ENCODE measurements around the gene RYR1. TPM values are rescaled to one million over a fixed set of nuclear protein-coding genes. Genes with fewer than 3 reads are reported as not detected.

RYR1 gene
- total RNA-seq, 2 experiments from 2014 or later = 2.0 to 3.1 TPM

- peaks cover 4% of the 10 kb centered on the region for H3K27me3 Mint-ChIP-seq
- H3K4me3 Mint-ChIP-seq = no peak overlapping the region
- POLR2A ChIA-PET = no interaction called here
- no peaks in the 10 kb centered on the region for H3K4me1 Mint-ChIP-seq
- no peak overlapping the region for H3K27ac Mint-ChIP-seq
- CTCF ChIA-PET = interaction anchor here (0.7 kb wide), 1 partner anchor 70 kb away, joined by 3 read pairs; no protein-coding TSS in a partner anchor
- H3K36me3 Mint-ChIP-seq (ENCODE audit: low read depth) = no peaks in the 10 kb centered on the region
- DNase-seq (no peak), ATAC-seq (no peak)
- no peaks in the 10 kb centered on the region for H3K9me3 Mint-ChIP-seq (ENCODE audit: low read depth)
- intact Hi-C loops (cut with DNase I, micrococcal nuclease) = no loop called here
Measured at GRCh38 chr19:38496116-38496515, 62.6 kb downstream of the RYR1 start.

- intact Hi-C loops (cut with DNase I, micrococcal nuclease) = no loop called here
- CTCF ChIA-PET = interaction anchor here (0.7 kb wide), 1 partner anchor 70 kb away, joined by 3 read pairs; no protein-coding TSS in a partner anchor
Measured at GRCh38 chr19:38496603-38497487, 63.4 kb downstream of the RYR1 start.

GRCh38 chr19:38497907-38498306 lies 64.4 kb downstream of the RYR1 start:
- ATAC-seq (no peak), DNase-seq (no peak)
- no peaks in the 10 kb centered on the region for H3K4me1 Mint-ChIP-seq
- H3K4me3 Mint-ChIP-seq = no peak overlapping the region
- ChIA-PET CTCF (interaction anchor here (0.6 kb wide), 3 partner anchors 95 to 1371 kb away, joined by 3 read pairs; partner anchors contain the start of gene FAM98C), POLR2A (no interaction called here)
- H3K27me3 Mint-ChIP-seq = no peaks in the 10 kb centered on the region
- intact Hi-C loops (cut with DNase I, micrococcal nuclease) = no loop called here
- no peak overlapping the region for H3K27ac Mint-ChIP-seq
- no peaks in the 10 kb centered on the region for H3K36me3 Mint-ChIP-seq (ENCODE audit: low read depth)
- H3K9me3 Mint-ChIP-seq (ENCODE audit: low read depth) = no peaks in the 10 kb centered on the region

More at GRCh38 chr19:38496603-38497487, 63.4 kb downstream of the RYR1 start:
- Mint-ChIP-seq H3K4me1 (no peaks in the 10 kb centered on the region), H3K4me3 (no peak overlapping the region), H3K36me3 (ENCODE audit: low read depth) (no peaks in the 10 kb centered on the region), H3K27me3 (peaks cover 4% of the 10 kb centered on the region), H3K9me3 (ENCODE audit: low read depth) (no peaks in the 10 kb centered on the region), H3K27ac (no peak overlapping the region)
- ATAC-seq = no peak
- POLR2A ChIA-PET = no interaction called here
- no peak for DNase-seq

GRCh38 chr19:38499532-38499931 lies 66.0 kb downstream of the RYR1 start:
- no peak for ATAC-seq

GRCh38 chr19:38500450-38500849 lies 67.0 kb downstream of the RYR1 start:
- Mint-ChIP-seq H3K36me3 (ENCODE audit: low read depth) (no peaks in the 10 kb centered on the region), H3K4me1 (no peaks in the 10 kb centered on the region), H3K4me3 (no peak overlapping the region), H3K9me3 (ENCODE audit: low read depth) (no peaks in the 10 kb centered on the region), H3K27me3 (no peaks in the 10 kb centered on the region), H3K27ac (no peak overlapping the region)
- ATAC-seq = no peak
- intact Hi-C loops (cut with DNase I, micrococcal nuclease) = no loop called here
- no peak for DNase-seq
- ChIA-PET CTCF (no interaction called here), POLR2A (no interaction called here)

More at GRCh38 chr19:38499532-38499931, 66.0 kb downstream of the RYR1 start:
- H3K4me3 Mint-ChIP-seq = no peak overlapping the region
- intact Hi-C loops (cut with DNase I, micrococcal nuclease) = no loop called here
- H3K27ac Mint-ChIP-seq = no peak overlapping the region
- no peaks in the 10 kb centered on the region for H3K9me3 Mint-ChIP-seq (ENCODE audit: low read depth)
- DNase-seq = no peak
- H3K27me3 Mint-ChIP-seq = no peaks in the 10 kb centered on the region
- H3K4me1 Mint-ChIP-seq = no peaks in the 10 kb centered on the region
- ChIA-PET POLR2A (no interaction called here), CTCF (interaction anchor here (0.6 kb wide), 1 partner anchor 19 kb away, joined by 3 read pairs; no protein-coding TSS in a partner anchor)
- H3K36me3 Mint-ChIP-seq (ENCODE audit: low read depth) = no peaks in the 10 kb centered on the region

GRCh38 chr19:38502410-38503076 lies 69.1 kb downstream of the RYR1 start:
- ChIA-PET POLR2A (no interaction called here), CTCF (interaction anchor here (0.8 kb wide), 1 partner anchor 11 kb away, joined by 4 read pairs; no protein-coding TSS in a partner anchor)
- H3K36me3 Mint-ChIP-seq (ENCODE audit: low read depth) = no peaks in the 10 kb centered on the region
- no peak overlapping the region for H3K4me3 Mint-ChIP-seq
- no peak for DNase-seq
- H3K27ac Mint-ChIP-seq = no peak overlapping the region
- peaks cover 6% of the 10 kb centered on the region for H3K4me1 Mint-ChIP-seq
- H3K9me3 Mint-ChIP-seq (ENCODE audit: low read depth) = no peaks in the 10 kb centered on the region
- ATAC-seq = no peak
- H3K27me3 Mint-ChIP-seq = no peaks in the 10 kb centered on the region
- intact Hi-C loops (cut with DNase I, micrococcal nuclease) = no loop called here

- POLR2A ChIA-PET = no interaction called here
- peaks cover 6% of the 10 kb centered on the region for H3K4me1 Mint-ChIP-seq
- DNase-seq (no peak), ATAC-seq (no peak)
- no peak overlapping the region for H3K27ac Mint-ChIP-seq
- H3K27me3 Mint-ChIP-seq = no peaks in the 10 kb centered on the region
- intact Hi-C loops (cut with DNase I, micrococcal nuclease) = no loop called here
- H3K4me3 Mint-ChIP-seq = no peak overlapping the region
- H3K36me3 Mint-ChIP-seq (ENCODE audit: low read depth) = peaks cover 1% of the 10 kb centered on the region
- no peaks in the 10 kb centered on the region for H3K9me3 Mint-ChIP-seq (ENCODE audit: low read depth)
- CTCF ChIA-PET = no interaction called here
Measured at GRCh38 chr19:38503077-38503410, 69.6 kb downstream of the RYR1 start.

- Mint-ChIP-seq H3K4me3 (no peak overlapping the region), H3K27me3 (peaks cover 2% of the 10 kb centered on the region), H3K4me1 (peaks cover 6% of the 10 kb centered on the region), H3K36me3 (ENCODE audit: low read depth) (peaks cover 1% of the 10 kb centered on the region), H3K27ac (no peak overlapping the region), H3K9me3 (ENCODE audit: low read depth) (no peaks in the 10 kb centered on the region)
- DNase-seq (no peak), ATAC-seq (no peak)
- intact Hi-C loops (cut with DNase I, micrococcal nuclease) = loop anchor here (2.0 kb wide), 3 partner anchors 73 to 191 kb away; partner anchors contain the start of genes FAM98C (in 1 of the 2), RYR1 (in 1 of the 2) and YIF1B (in 1 of the 2)
- POLR2A ChIA-PET = no interaction called here
- CTCF ChIA-PET = interaction anchor here (1.6 kb wide), 1 partner anchor 103 kb away, joined by 8 read pairs; the partner anchor contains the start of gene FAM98C
Measured at GRCh38 chr19:38505958-38506357, 72.5 kb downstream of the RYR1 start.

- CTCF ChIA-PET = interaction anchor here (0.7 to 1.6 kb wide), 2 partner anchors 103 to 356 kb away, joined by 3 to 8 read pairs; partner anchors contain the start of gene FAM98C
- intact Hi-C loops (cut with DNase I, micrococcal nuclease) = loop anchor here (2.0 kb wide), 3 partner anchors 74 to 192 kb away; partner anchors contain the start of genes FAM98C (in 1 of the 2), RYR1 (in 1 of the 2) and YIF1B (in 1 of the 2)
- peaks cover 2% of the 10 kb centered on the region for H3K27me3 Mint-ChIP-seq
- H3K4me3 Mint-ChIP-seq = no peak overlapping the region
- ATAC-seq (no peak), DNase-seq (no peak)
- peaks cover 1% of the 10 kb centered on the region for H3K36me3 Mint-ChIP-seq (ENCODE audit: low read depth)
- H3K4me1 Mint-ChIP-seq = peaks cover 6% of the 10 kb centered on the region
- no peak overlapping the region for H3K27ac Mint-ChIP-seq
- H3K9me3 Mint-ChIP-seq (ENCODE audit: low read depth) = no peaks in the 10 kb centered on the region
- POLR2A ChIA-PET = interaction anchor here (0.9 to 1.1 kb wide), 3 partner anchors 9 to 132 kb away, joined by 3 to 4 read pairs (median 4); partner anchors contain the start of genes EIF3K and PSMD8
Measured at GRCh38 chr19:38506375-38506722, 72.9 kb downstream of the RYR1 start.

GRCh38 chr19:38506723-38507550 lies 73.4 kb downstream of the RYR1 start:
- Mint-ChIP-seq H3K27ac (no peak overlapping the region), H3K4me3 (no peak overlapping the region), H3K9me3 (ENCODE audit: low read depth) (no peaks in the 10 kb centered on the region), H3K4me1 (peaks cover 6% of the 10 kb centered on the region), H3K36me3 (ENCODE audit: low read depth) (peaks cover 1% of the 10 kb centered on the region), H3K27me3 (peaks cover 2% of the 10 kb centered on the region)
- intact Hi-C loops (cut with DNase I, micrococcal nuclease) = loop anchor here (1.0 to 2.0 kb wide), 12 partner anchors 74 to 423 kb away; partner anchors contain the start of genes FAM98C (in 2 of the 2), PSMD8 (in 2 of the 2), ACTN4 (in 1 of the 2) and EIF3K (in 1 of the 2)
- DNase-seq (peak; percentile 98), ATAC-seq (peak; percentile 94)
- ChIA-PET POLR2A (interaction anchor here (0.9 to 1.1 kb wide), 3 partner anchors 8 to 133 kb away, joined by 3 to 4 read pairs (median 4); partner anchors contain the start of genes EIF3K and PSMD8), CTCF (interaction anchor here (0.6 to 1.6 kb wide), 5 partner anchors 9 to 471 kb away, joined by 3 to 8 read pairs (median 3); partner anchors contain the start of gene FAM98C)

Data from activated CD4-positive, alpha-beta T cell treated with anti-CD3 and anti-CD28 coated beads for 36 hours (primary cell).